ENCODE measurements around the gene DHX8. TPM values are rescaled to one million over a fixed set of nuclear protein-coding genes. Genes with fewer than 3 reads are reported as not detected.
A peak's percentile ranks its signal among the peaks of the same experiment; 100 is the strongest.

Gene DHX8
- total RNA-seq, 4 donors from 2014 or later = 31.4 to 864 (median 78.8) TPM

- TF ChIP-seq POLR2A (IDR thresholded peaks at IDR 0.05) = no peak
- TF ChIP-seq CTCF (IDR thresholded peaks at IDR 0.05) = no peak
- 63 to 87% methylated on average over 1 of the region's 1 CpG for WGBS, 2 donors
- peak overlapping the region; percentile 41 to 55 (median 46) for H3K27ac ChIP-seq
- intact Hi-C loops (cut with DNase I) = no loop called here
- peaks cover 24 to 47% of the 10 kb centered on the region in 2 donors for H3K4me1 ChIP-seq
- no peaks in the 10 kb centered on the region for H3K27me3 ChIP-seq
- DNase-seq = peak in 1 of 2 donors; percentile 71
- no peaks in the 10 kb centered on the region for H3K36me3 ChIP-seq
- no peaks in the 10 kb centered on the region for H3K9me3 ChIP-seq
- H3K4me3 ChIP-seq (replicated peaks in 1 of 3) = no peak overlapping the region
These were observed 44.7 kb upstream of the DHX8 start for GRCh38 chr17:43439041-43439440.

- DNase-seq = no peak
- Histone ChIP-seq H3K4me1 (peaks cover 26 to 34% of the 10 kb centered on the region in 2 donors), H3K9me3 (no peaks in the 10 kb centered on the region), H3K27ac (peak overlapping the region in 2 of 3 donors; percentile 4 to 92), H3K4me3 (replicated peaks in 1 of 3) (no peak overlapping the region), H3K27me3 (no peaks in the 10 kb centered on the region), H3K36me3 (no peaks in the 10 kb centered on the region)
- TF ChIP-seq CTCF (IDR thresholded peaks at IDR 0.05) (no peak), POLR2A (IDR thresholded peaks at IDR 0.05) (no peak)
- 29 to 62% methylated on average over 2 of the region's 2 CpGs for WGBS, 2 donors
- intact Hi-C loops (cut with DNase I) = no loop called here
These were observed 41.1 kb upstream of the DHX8 start for GRCh38 chr17:43442711-43443110.

- Histone ChIP-seq H3K4me1 (peaks cover 26 to 33% of the 10 kb centered on the region in 2 donors), H3K9me3 (no peaks in the 10 kb centered on the region), H3K4me3 (replicated peaks in 1 of 3) (no peak overlapping the region), H3K36me3 (no peaks in the 10 kb centered on the region), H3K27me3 (no peaks in the 10 kb centered on the region), H3K27ac (peak overlapping the region; percentile 84 to 92 (median 92))
- WGBS, 2 donors = 45 to 58% methylated on average over 3 of the region's 3 CpGs
- no peak for TF ChIP-seq CTCF (IDR thresholded peaks at IDR 0.05)
- no peak for TF ChIP-seq POLR2A (IDR thresholded peaks at IDR 0.05)
- intact Hi-C loops (cut with DNase I) = no loop called here
- peak; percentile 53 to 61 for DNase-seq
These were observed 40.4 kb upstream of the DHX8 start for GRCh38 chr17:43443381-43443780.

- peak; percentile 80 to 84 for DNase-seq
- TF ChIP-seq POLR2A (IDR thresholded peaks at IDR 0.05) (peak in 1 of 2 donors; percentile 73), CTCF (IDR thresholded peaks at IDR 0.05) (no peak)
- H3K4me3 ChIP-seq (replicated peaks in 1 of 3) = no peak overlapping the region
- peak overlapping the region; percentile 84 to 92 (median 92) for H3K27ac ChIP-seq
- H3K9me3 ChIP-seq = no peaks in the 10 kb centered on the region
- 33 to 47% methylated on average over 8 of the region's 8 CpGs for WGBS, 2 donors
- H3K4me1 ChIP-seq = peaks cover 22 to 29% of the 10 kb centered on the region in 2 donors
- no peaks in the 10 kb centered on the region for H3K27me3 ChIP-seq
- intact Hi-C loops (cut with DNase I) = no loop called here
- no peaks in the 10 kb centered on the region for H3K36me3 ChIP-seq
These were observed 39.4 kb upstream of the DHX8 start for GRCh38 chr17:43444223-43445008.

- WGBS, 2 donors = 32 to 35% methylated on average over 5 of the region's 5 CpGs
- DNase-seq = no peak
- H3K27me3 ChIP-seq = no peaks in the 10 kb centered on the region
- TF ChIP-seq CTCF (IDR thresholded peaks at IDR 0.05) (no peak), POLR2A (IDR thresholded peaks at IDR 0.05) (no peak)
- H3K9me3 ChIP-seq = no peaks in the 10 kb centered on the region
- H3K4me1 ChIP-seq = peaks cover 28 to 36% of the 10 kb centered on the region in 2 donors
- intact Hi-C loops (cut with DNase I) = no loop called here
- H3K36me3 ChIP-seq = no peaks in the 10 kb centered on the region
- H3K4me3 ChIP-seq (replicated peaks in 1 of 3) = no peak overlapping the region
- peak overlapping the region; percentile 84 to 92 (median 92) for H3K27ac ChIP-seq
These were observed 38.7 kb upstream of the DHX8 start for GRCh38 chr17:43445009-43445589.

Measured in thyroid gland (tissue), 4 donors.